Gastrocnemius medialis (tissue), 4 donors: ENCODE results near the gene APOBEC3B. TPM values are rescaled to one million over a fixed set of nuclear protein-coding genes. Genes with fewer than 3 reads are reported as not detected.

Experiments used
- ATAC-seq, 2 donors: fragments of 150-250 bp; one replicate each; pipeline ENCODE4 v1.9.1; 2016
- DNase-seq, 2 donors: peaks; one replicate each; pipeline ENCODE4 v3.0.0-alpha.2; 2019
- H3K27ac ChIP-seq, 4 donors: fragments of 200-600 bp; sonication (generic); 1 replicate in 1 of 4; 2 replicates in 3 of 4; pipeline ENCODE4 v1.5.1; 2016 to 2018; ENCODE audit warnings: mild to moderate bottlenecking in 2 of 4, moderate library complexity in 1 of 4
- H3K27me3 ChIP-seq, 3 donors: fragments of 200-600 bp; sonication (generic) in 2 of 3; 1 replicate in 1 of 3; 2 replicates in 2 of 3; pipeline versions ENCODE4 v1.5.1 to v1.6.0; 2016 to 2019; ENCODE audit warnings: mild to moderate bottlenecking in 1 of 3, moderate library complexity in 1 of 3
- H3K36me3 ChIP-seq, 2 donors: fragments of 200-600 bp; sonication (generic) in 1 of 2; one replicate each; pipeline ENCODE4 v1.5.1; 2017 to 2018
- H3K4me1 ChIP-seq, 2 donors: fragments of 200-600 bp; sonication (generic) in 1 of 2; one replicate each; pipeline ENCODE4 v1.5.1; 2016 to 2017; ENCODE audit warnings: mild to moderate bottlenecking in 2 of 2
- H3K4me3 ChIP-seq, 4 donors: fragments of 200-600 bp; sonication (generic) in 3 of 4; 1 replicate in 1 of 4; 2 replicates in 3 of 4; pipeline ENCODE4 v1.5.1; 2016 to 2019; ENCODE audit warnings: mild to moderate bottlenecking in 2 of 4
- H3K9me3 ChIP-seq, 3 donors: fragments of 200-600 bp; sonication (generic) in 2 of 3; 1 replicate in 1 of 3; 2 replicates in 2 of 3; pipeline ENCODE4 v1.5.1; 2016 to 2019
- POLR2A ChIP-seq, 2 donors: fragments of 450-650 bp; IDR thresholded peaks; one replicate each; pipeline ENCODE4 v1.6.1; 2017; ENCODE audit warnings: antibody characterized with exemption in 2 of 2, mild to moderate bottlenecking in 2 of 2, moderate library complexity in 2 of 2
- in situ Hi-C, 4 donors: fragments of 200-750 bp; cut with MboI; loops; one replicate each; pipeline versions ENCODE4 v1.15.0 to v1.8.0; 2017; ENCODE audit warnings: low sequenced_read_pairs in 4 of 4
- intact Hi-C: fragments of 100-400 bp; cut with DNase I; formaldehyde crosslinking; loops from one replicate; pipeline ENCODE4 v1.15.1; 2023; ENCODE audit warnings: low total_unique reads
- total RNA-seq, 4 donors: library from RNA; depleted of rRNA; stranded (reverse); fragments of >200 nt; gene quantifications; one replicate each; pipeline versions ENCODE4 v1.1.0 to v1.2.3, GENCODE V29; 2016
- TF ChIP-seq, protein P1 (sequence below), 5 experiments: fragments of 450-650 bp in 3 of 5; fragments of 200-600 bp in 2 of 5; sonication (generic) in 2 of 5; IDR thresholded peaks in 4 of 5; conservative IDR thresholded peaks in 1 of 5; 1 replicate in 4 of 5; 2 replicates in 1 of 5; pipeline ENCODE4 v1.5.1; 2016 to 2019; ENCODE audit warnings: antibody characterized with exemption in 5 of 5, mild to moderate bottlenecking in 3 of 5, moderate library complexity in 3 of 5

Gene APOBEC3B
- total RNA-seq, 4 donors from 2014 or later: 0.62 TPM; not detected in 3

DNA sequence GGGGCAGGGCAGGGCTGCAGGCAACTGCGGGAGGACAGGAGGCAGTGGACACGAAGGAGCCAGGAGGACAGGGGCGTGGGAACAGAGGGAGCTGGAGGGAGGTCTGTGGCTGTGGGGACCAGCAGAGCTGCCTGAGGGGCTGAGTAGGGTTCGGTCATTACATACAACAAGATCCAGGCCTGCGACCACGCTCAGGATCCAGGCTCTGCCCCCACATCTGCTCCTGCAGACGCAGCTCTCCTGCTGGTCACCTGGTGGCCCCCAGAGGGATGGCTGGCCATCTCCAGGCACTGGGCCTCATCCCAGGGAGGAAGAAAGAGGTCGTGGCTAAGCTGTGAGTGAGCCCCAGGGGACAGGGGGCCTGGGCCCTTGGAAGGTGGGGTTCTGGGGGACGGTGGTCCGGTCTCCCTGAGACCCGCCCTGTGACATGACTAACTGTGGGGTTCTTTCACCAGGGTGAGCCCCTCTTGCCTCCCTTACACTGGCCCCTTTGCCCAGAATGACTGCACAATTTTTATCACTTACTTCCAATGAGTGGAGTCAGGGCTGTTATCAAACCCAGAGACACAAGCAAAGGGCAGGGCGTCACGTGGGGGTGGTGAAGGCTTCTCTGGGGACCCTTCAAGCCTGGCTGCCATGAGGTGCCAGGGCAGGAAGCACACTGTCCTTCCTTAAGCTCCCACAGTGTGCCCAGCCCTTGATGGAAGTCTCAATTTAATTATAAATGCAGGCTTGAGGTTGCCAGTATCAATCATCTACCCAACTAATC lies 31.4 kb upstream of the APOBEC3B start:
- Histone ChIP-seq H3K36me3 (no peaks in the 10 kb centered on the region), H3K4me3 (no peak overlapping the region), H3K27ac (no peak overlapping the region), H3K27me3 (peaks cover 0 to 17% (median 15%) of the 10 kb centered on the region in 3 donors), H3K9me3 (no peaks in the 10 kb centered on the region), H3K4me1 (no peaks in the 10 kb centered on the region)
- no peak for ATAC-seq
- intact Hi-C loops (no loop called here), in situ Hi-C loops (no loop called here)
- DNase-seq: no peak
- TF ChIP-seq, protein P1, sequence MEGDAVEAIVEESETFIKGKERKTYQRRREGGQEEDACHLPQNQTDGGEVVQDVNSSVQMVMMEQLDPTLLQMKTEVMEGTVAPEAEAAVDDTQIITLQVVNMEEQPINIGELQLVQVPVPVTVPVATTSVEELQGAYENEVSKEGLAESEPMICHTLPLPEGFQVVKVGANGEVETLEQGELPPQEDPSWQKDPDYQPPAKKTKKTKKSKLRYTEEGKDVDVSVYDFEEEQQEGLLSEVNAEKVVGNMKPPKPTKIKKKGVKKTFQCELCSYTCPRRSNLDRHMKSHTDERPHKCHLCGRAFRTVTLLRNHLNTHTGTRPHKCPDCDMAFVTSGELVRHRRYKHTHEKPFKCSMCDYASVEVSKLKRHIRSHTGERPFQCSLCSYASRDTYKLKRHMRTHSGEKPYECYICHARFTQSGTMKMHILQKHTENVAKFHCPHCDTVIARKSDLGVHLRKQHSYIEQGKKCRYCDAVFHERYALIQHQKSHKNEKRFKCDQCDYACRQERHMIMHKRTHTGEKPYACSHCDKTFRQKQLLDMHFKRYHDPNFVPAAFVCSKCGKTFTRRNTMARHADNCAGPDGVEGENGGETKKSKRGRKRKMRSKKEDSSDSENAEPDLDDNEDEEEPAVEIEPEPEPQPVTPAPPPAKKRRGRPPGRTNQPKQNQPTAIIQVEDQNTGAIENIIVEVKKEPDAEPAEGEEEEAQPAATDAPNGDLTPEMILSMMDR (IDR thresholded peaks at IDR 0.05 in 4 of 5, conservative IDR thresholded peaks at IDR 0.05 in 1 of 5): no peak
- no peak for TF ChIP-seq POLR2A (IDR thresholded peaks at IDR 0.05)

DNA sequence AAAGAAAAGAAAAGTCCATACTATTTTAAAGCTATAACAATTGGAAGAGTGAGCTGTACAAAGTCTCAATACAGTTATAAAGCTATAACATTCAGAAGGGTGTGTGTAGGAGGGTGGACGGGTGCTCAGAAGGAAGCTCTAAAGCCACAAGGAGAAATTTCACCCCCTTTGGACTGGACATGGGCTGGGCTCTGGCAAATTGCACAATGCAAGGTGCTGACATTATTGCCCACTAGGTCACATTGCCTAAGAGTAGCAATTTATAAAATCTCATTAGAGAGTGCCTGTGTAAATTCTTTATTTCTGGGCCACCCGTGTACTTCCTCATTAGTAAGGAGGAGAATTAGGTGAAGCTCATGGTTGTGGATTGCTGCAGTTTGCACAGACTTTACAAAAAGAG lies 30.4 kb upstream of the APOBEC3B start:
- TF ChIP-seq POLR2A (IDR thresholded peaks at IDR 0.05): no peak
- TF ChIP-seq, protein P1 (IDR thresholded peaks at IDR 0.05 in 4 of 5, conservative IDR thresholded peaks at IDR 0.05 in 1 of 5): no peak
- intact Hi-C loops (no loop called here), in situ Hi-C loops (no loop called here)
- Histone ChIP-seq H3K36me3 (no peaks in the 10 kb centered on the region), H3K4me1 (no peaks in the 10 kb centered on the region), H3K27me3 (peaks cover 0 to 12% (median 8%) of the 10 kb centered on the region in 3 donors), H3K27ac (no peak overlapping the region), H3K9me3 (no peaks in the 10 kb centered on the region), H3K4me3 (no peak overlapping the region)
- ATAC-seq (no peak), DNase-seq (no peak)

DNA sequence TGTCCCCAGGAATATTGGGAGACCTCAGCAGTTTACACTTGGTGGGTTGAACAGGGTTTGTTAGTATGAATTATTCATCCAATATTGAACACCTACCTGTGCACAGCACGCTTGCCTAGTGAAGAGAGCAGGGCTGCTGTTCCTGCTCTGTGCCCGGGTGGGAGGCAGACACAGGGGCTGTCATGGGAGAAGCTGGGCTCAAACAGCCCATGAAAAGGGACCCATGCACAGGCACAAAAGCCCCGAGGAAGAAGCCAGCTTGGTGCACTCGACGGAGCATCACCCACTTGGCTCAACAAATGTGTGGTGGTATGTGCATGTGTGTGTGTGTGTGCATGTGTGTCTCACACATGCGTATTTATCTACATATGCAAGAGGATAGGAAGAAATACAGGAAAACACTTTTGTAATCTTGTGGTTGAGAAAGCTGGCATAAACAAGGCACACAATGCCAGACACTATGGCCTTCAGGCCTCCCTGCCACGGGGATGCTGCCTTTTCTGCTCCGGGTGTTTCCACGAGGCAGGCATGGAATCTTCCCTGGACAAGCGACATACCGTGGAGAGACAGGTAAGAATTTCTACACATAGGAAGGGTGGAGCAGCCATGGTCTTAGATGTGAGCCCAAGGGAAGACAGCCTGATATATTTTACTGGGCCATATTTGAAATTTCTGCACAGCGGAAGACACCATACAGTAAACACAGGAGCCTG lies 29.7 kb upstream of the APOBEC3B start:
- intact Hi-C loops: no loop called here
- DNase-seq: no peak
- no peak overlapping the region for H3K27ac ChIP-seq
- in situ Hi-C loops: no loop called here
- H3K27me3 ChIP-seq: peaks cover 0 to 5% (median 4%) of the 10 kb centered on the region in 3 donors
- ATAC-seq: no peak
- H3K4me1 ChIP-seq: no peaks in the 10 kb centered on the region
- no peaks in the 10 kb centered on the region for H3K36me3 ChIP-seq
- no peak for TF ChIP-seq POLR2A (IDR thresholded peaks at IDR 0.05)
- TF ChIP-seq, protein P1 (IDR thresholded peaks at IDR 0.05 in 4 of 5, conservative IDR thresholded peaks at IDR 0.05 in 1 of 5): no peak
- no peaks in the 10 kb centered on the region for H3K9me3 ChIP-seq
- H3K4me3 ChIP-seq: no peak overlapping the region

DNA sequence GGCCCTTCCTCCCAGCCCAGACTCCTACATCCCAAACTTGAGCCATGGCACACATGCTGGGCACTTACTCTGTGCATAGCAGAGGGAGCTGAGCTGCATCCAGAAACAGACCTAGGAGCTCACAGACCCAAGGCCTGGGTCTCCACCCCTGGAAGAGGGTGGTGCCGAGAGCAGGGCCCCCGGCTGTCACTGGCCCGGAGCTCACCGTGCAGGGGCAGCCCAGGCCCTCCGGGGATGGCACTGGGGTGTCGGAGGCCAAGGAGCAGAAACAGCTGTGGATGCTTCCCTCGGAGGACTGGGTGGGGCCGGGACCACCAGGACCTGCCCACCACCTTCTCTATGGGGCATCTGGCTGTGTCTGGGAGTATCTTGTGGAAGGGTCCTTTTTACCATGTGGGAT lies 29.1 kb upstream of the APOBEC3B start:
- no peaks in the 10 kb centered on the region for H3K36me3 ChIP-seq
- H3K4me1 ChIP-seq: no peaks in the 10 kb centered on the region
- DNase-seq (no peak), ATAC-seq (no peak)
- H3K4me3 ChIP-seq: no peak overlapping the region
- no peak for TF ChIP-seq POLR2A (IDR thresholded peaks at IDR 0.05)
- TF ChIP-seq, protein P1 (IDR thresholded peaks at IDR 0.05 in 4 of 5, conservative IDR thresholded peaks at IDR 0.05 in 1 of 5): no peak
- no peaks in the 10 kb centered on the region for H3K9me3 ChIP-seq
- in situ Hi-C loops: no loop called here
- intact Hi-C loops: no loop called here
- no peak overlapping the region for H3K27ac ChIP-seq
- H3K27me3 ChIP-seq: peaks cover 0 to 4% (median 0%) of the 10 kb centered on the region in 3 donors
